SU-DHL-6 (cell line): ENCODE data around the gene HSBP1.

Experiments used
- CTCF ChIP-seq: fragments of 200-600 bp; sonication (generic); IDR thresholded peaks from one replicate; pipeline ENCODE4 v1.5.1; 2017; ENCODE audit warnings: antibody characterized with exemption, mild to moderate bottlenecking, low read length, moderate library complexity; ENCODE audit not compliant: insufficient read depth, poor library complexity, severe bottlenecking
- EZH2phosphoT487 ChIP-seq: fragments of 200-600 bp; sonication (generic), shearing (Covaris generic); conservative IDR thresholded peaks from 2 replicates; pipeline ENCODE4 v1.6.1; 2018; ENCODE audit warnings: mild to moderate bottlenecking, antibody characterized with exemption, low read length, moderate library complexity, mixed read lengths

- TF ChIP-seq CTCF (no peak), EZH2phosphoT487 (no peak)
Measured at GRCh38 chr16:83814659-83814985, 6.8 kb downstream of the HSBP1 start.
